Activated naive CD4-positive, alpha-beta T cell treated with anti-CD3 and anti-CD28 coated beads, Interleukin-2, amount 50 U/mL, for 24 hours (primary cell): ENCODE data around the gene PACRGL.
"Not testable (repeated sequence)": the region's sequence is repeated elsewhere in the genome, so short reads cannot be mapped to it uniquely, and the experiment has no call there.

Experiments used
- H3K27ac Mint-ChIP-seq: one replicate; pipeline ENCODE4 v1.8.0; 2021; ENCODE audit warnings: mild to moderate bottlenecking, mixed read lengths
- H3K27me3 Mint-ChIP-seq: one replicate; pipeline ENCODE4 v1.8.0; 2021; ENCODE audit warnings: mixed read lengths
- H3K36me3 Mint-ChIP-seq: one replicate; pipeline ENCODE4 v1.8.0; 2021; ENCODE audit warnings: mixed read lengths
- H3K4me1 Mint-ChIP-seq: one replicate; pipeline ENCODE4 v1.8.0; 2021; ENCODE audit warnings: mixed read lengths
- H3K4me3 Mint-ChIP-seq: one replicate; pipeline ENCODE4 v1.8.0; 2021; ENCODE audit warnings: mild to moderate bottlenecking, mixed read lengths
- H3K9me3 Mint-ChIP-seq: one replicate; pipeline ENCODE4 v1.8.0; 2021; ENCODE audit warnings: mixed read lengths

The PACRGL gene

DNA sequence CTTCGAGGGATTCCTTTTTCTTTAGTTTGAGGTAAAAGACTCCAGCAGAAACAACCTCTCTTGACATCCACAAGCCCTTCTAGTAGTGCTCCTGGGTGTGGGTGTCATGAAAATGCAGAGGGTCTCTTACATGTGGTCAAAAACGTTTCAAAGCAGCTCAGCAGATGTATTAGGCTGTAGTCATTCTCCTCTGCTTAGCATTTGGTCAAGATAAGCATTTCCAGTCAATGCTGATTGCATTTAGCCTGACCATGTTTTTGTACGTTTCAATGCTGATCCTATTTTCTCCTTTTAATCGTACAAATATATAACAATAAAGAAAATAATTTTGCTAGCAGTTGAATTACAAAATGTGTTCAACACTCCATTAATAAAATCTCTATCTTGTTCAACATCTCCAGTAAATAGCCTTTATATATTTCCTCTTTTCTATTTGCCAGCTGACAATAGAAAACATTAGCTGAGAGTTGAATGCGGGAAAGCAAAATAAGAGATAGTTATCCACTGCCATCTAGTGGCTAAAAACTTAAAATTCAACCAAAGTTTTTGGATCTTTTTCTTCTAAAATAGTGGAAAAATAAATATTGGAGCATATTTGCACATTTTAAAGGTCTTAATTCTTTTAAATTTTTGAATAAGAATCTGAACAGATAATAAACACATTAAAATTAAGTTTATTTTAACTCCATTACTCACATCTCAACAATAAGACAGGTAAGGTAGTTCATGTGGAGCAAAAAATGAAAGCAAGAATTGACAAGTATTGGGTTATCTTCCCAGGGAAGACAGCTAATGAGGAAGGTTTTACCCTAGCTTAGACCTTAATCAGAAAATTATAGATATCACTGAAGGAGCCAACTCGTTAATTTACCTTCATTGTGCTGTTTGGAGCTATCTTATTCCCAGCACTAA is 15.2 kb upstream of the PACRGL start:
- H3K4me3 Mint-ChIP-seq, result no peak overlapping the region

DNA sequence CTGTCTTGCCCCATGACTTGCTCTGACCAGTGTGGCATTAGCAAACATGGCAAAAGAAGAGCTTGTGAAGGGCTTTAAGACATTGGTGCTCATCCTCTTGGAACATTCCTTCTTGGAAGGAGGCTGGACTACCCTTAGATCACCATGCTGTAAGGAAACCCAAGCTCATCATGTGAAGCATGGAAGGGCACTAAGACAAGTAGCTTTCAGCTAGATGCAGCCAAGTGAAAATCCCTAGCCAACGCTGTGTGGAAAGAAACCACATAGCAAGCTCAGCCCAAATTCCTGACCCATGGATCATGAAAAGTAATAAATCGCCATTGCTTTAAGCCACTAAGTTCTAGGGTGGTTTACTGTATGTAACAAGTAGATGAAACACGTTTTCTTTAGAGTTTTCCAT is 12.4 kb upstream of the PACRGL start:
- no peaks in the 10 kb centered on the region for H3K4me1 Mint-ChIP-seq
- peaks cover 4% of the 10 kb centered on the region for H3K27me3 Mint-ChIP-seq
- no peak overlapping the region for H3K4me3 Mint-ChIP-seq
- no peaks in the 10 kb centered on the region for H3K36me3 Mint-ChIP-seq
- H3K9me3 Mint-ChIP-seq, result no peaks in the 10 kb centered on the region
- no peak overlapping the region for H3K27ac Mint-ChIP-seq

More for the DNA sequence above, 15.2 kb upstream of the PACRGL start:
- Mint-ChIP-seq H3K9me3 (no peaks in the 10 kb centered on the region), H3K27ac (no peak overlapping the region), H3K27me3 (peaks cover 6% of the 10 kb centered on the region), H3K36me3 (no peaks in the 10 kb centered on the region), H3K4me1 (no peaks in the 10 kb centered on the region)

DNA sequence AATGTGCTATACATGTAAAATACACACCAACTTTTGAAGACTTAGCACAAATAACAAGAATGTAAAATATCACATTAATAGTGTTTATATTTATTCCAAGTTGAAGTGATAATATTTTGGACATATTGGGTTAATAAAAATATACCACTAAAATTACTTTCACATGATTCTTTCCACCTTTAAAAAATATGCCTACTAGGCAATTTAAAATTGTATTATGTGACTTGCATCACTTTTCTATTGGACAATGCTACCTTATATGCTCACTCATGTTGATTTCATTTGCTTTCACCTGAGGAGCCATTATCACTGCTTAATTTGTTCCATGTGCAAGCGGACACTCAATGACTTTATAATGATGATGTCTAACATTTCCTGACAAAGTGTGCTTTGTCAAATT is 3.4 kb upstream of the PACRGL start:
- no peak overlapping the region for H3K27ac Mint-ChIP-seq
- peaks cover 25% of the 10 kb centered on the region for H3K4me1 Mint-ChIP-seq
- H3K36me3 Mint-ChIP-seq, result no peaks in the 10 kb centered on the region
- no peak overlapping the region for H3K4me3 Mint-ChIP-seq
- no peaks in the 10 kb centered on the region for H3K27me3 Mint-ChIP-seq
- no peaks in the 10 kb centered on the region for H3K9me3 Mint-ChIP-seq

DNA sequence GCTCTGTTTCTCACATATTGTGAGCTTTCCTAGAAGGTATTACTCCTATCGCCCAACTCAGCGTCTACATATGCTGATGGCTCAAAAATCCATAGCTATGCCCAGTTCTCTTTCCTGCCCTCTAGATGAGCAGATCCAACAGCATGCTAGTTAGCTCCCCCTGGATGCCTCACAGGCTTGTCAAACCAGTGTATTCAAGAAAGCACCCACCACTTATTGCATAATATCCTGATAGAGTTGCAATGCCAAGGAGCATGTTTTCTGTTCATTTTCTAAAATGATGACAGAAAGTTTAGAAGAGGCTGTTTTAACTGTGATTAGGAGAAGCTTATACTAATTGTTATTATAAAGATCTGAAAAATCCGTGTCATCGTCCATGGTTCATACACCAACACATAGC is 1.9 kb upstream of the PACRGL start:
- H3K27ac Mint-ChIP-seq, result no peak overlapping the region
- H3K4me3 Mint-ChIP-seq, result no peak overlapping the region
- H3K27me3 Mint-ChIP-seq, result no peaks in the 10 kb centered on the region
- H3K36me3 Mint-ChIP-seq, result no peaks in the 10 kb centered on the region
- H3K4me1 Mint-ChIP-seq, result peaks cover 39% of the 10 kb centered on the region
- no peaks in the 10 kb centered on the region for H3K9me3 Mint-ChIP-seq

DNA sequence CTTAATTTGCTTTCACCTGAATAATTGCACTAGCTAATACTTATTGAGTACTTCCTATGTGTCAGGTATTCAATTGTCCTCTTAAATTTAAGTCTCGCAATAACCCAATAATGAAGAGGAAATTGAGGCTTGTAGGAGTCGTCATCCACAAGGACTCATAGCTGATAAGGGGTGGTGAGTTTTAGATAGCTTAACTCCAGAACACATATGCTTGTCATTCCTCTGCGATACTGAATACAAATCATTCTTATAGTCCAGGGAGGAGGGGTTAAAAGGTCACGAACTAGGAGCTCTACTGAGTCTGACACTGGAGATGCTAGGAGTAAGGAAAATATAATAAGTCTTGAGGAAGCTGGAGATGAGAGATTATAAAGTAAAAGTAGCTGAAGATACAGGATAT is 1.4 kb upstream of the PACRGL start:
- Mint-ChIP-seq H3K4me3 (peak overlapping the region; percentile 61), H3K4me1 (peaks cover 43% of the 10 kb centered on the region), H3K9me3 (no peaks in the 10 kb centered on the region), H3K27ac (peak overlapping the region; percentile 20), H3K27me3 (no peaks in the 10 kb centered on the region), H3K36me3 (no peaks in the 10 kb centered on the region)

DNA sequence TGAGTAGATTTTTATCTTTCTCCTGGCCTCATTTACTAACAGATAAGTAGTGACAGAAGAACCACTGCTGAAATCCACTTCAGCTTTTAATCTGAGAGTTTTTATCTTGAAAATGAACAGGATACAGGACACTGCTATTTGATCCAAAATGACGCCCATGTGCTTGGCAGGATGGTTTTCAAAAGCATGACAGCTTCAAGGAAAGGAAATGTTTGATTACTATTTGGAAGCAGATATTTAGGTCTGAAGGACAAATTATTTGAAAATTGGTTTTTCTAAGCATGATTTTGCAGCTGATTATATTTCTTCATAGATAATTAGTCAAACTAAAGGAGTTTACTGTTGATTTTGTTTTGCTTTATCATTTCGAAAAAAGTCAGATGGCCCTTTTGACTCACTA is 11.1 kb downstream of the PACRGL start:
- no peaks in the 10 kb centered on the region for H3K27me3 Mint-ChIP-seq
- no peak overlapping the region for H3K4me3 Mint-ChIP-seq
- no peaks in the 10 kb centered on the region for H3K4me1 Mint-ChIP-seq
- peaks cover 27% of the 10 kb centered on the region for H3K36me3 Mint-ChIP-seq
- H3K27ac Mint-ChIP-seq, result no peak overlapping the region
- H3K9me3 Mint-ChIP-seq, result no peaks in the 10 kb centered on the region

DNA sequence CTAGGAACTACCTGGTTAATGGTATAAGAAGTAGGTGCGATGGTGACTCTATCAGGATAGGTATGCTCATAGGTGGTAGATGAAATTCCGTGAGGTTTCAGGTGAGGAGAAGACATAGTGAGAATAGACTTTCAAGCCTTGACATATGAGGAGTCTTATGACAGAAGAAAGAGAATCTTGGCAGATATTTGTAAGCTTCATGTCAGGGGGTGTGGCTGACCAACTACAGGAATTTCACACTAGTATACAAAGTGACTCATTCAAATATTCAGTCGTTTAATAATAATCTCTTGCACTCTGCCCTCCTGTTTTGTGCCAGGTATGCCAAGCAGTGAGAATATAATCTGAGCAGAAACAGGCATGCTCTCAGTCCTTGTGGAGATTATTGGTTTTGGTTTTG is 22.8 kb downstream of the PACRGL start:
- peaks cover 3% of the 10 kb centered on the region for H3K4me1 Mint-ChIP-seq
- peaks cover 10% of the 10 kb centered on the region for H3K9me3 Mint-ChIP-seq
- no peaks in the 10 kb centered on the region for H3K27me3 Mint-ChIP-seq
- peaks cover 50% of the 10 kb centered on the region for H3K36me3 Mint-ChIP-seq
- no peak overlapping the region for H3K27ac Mint-ChIP-seq
- no peak overlapping the region for H3K4me3 Mint-ChIP-seq

DNA sequence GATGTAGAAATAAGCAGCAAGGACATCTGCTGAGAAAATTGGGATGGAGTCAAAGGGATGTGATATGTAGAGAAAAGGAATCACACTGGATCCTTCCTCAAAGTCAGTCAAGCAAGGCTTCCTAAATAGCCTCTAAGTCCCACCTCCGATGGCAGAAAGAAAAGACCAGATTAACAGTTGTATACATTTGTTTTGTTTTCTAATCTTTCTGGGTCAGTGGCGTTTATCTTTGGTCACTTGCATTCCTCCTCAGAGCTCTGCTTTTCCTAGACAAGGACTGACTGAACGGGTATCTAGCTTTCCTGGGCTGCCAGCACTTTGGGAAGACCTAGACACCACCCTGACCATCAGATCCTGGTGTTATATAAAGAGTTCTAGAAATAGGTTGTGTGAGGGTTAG is 23.2 kb downstream of the PACRGL start:
- Mint-ChIP-seq H3K27ac (no peak overlapping the region), H3K4me1 (peaks cover 3% of the 10 kb centered on the region), H3K4me3 (no peak overlapping the region), H3K27me3 (no peaks in the 10 kb centered on the region), H3K9me3 (peaks cover 10% of the 10 kb centered on the region), H3K36me3 (peaks cover 45% of the 10 kb centered on the region)

DNA sequence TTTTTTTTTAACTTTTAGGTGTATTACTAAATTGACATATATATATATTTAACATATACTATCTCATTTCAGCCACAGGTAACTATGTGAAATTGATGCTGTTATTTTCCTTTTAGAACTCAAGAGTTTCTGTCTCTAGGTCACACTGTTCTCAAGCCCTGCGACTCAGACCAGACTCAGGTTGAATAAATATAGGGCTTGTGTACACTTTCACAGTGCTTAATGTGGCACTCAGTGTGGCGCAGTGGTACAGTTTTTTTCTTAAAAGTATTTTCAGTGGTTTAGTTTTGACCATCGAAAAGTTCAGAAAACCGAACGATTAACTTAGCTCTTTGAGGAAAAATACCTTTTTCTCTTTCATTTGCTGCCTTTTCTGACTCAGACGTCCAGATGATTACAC is 24.7 kb downstream of the PACRGL start:
- Mint-ChIP-seq H3K4me3 (no peak overlapping the region), H3K27me3 (no peaks in the 10 kb centered on the region), H3K27ac (no peak overlapping the region), H3K9me3 (peaks cover 5% of the 10 kb centered on the region), H3K4me1 (no peaks in the 10 kb centered on the region), H3K36me3 (peaks cover 37% of the 10 kb centered on the region)

DNA sequence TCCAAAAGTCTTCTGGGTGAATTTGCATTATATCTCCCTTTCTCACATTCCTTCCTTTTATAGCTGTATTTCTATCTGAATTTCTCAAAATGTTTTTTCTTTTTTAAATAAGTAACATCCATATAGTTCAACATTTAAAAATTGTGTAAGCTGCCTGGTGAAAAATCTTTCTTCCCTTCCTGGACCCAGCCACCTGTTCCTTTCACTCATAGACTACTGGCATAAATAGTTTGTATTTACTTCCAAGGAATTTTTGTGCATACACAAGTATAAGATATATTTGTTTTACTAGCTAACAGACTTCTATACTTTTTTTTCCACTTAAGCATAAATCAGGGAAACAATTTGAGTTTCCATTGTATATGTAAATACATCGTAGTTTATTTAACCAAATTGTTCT is 35.7 kb downstream of the PACRGL start:
- Mint-ChIP-seq H3K27ac (no peak overlapping the region), H3K36me3 (peaks cover 48% of the 10 kb centered on the region), H3K4me1 (no peaks in the 10 kb centered on the region), H3K4me3 (no peak overlapping the region), H3K9me3 (peaks cover 32% of the 10 kb centered on the region), H3K27me3 (no peaks in the 10 kb centered on the region)

DNA sequence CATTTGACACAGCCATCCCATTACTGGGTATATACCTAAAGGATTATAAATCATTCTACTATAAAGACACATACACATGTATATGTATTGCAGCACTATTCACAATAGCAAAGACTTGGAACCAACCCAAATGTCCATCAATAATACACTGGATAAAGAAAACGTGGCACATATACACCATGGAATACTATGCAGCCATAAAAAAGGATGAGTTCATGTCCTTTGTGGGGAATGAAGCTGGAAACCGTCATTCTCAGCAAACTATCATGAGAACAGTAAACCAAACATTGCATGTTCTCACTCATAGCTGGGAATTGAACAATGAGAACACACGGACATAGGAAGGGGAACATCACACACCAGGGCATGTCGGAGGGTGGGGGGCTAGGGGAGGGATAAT is 45.7 kb downstream of the PACRGL start:
- peaks cover 16% of the 10 kb centered on the region for H3K36me3 Mint-ChIP-seq
- not testable (repeated sequence) for H3K27me3 Mint-ChIP-seq, H3K4me3 Mint-ChIP-seq

DNA sequence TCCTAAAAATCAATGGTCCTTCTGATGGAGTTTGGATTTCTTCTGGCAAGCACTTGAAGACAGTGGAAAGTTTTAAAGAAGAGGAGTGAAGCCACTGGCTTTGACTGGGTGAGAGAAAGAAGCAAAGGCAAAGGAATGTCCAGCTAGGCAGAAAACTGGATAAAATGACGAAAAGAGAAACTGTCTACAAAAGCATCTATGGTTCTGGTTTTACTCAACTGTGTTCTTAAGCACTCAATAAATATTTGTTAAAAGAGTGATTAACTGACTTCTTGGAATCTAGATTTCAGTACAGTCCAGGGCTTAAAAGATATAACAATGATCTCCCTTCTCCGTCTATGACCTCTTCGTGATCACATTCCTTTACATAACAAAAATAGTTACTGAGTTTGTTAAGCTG is 52.4 kb downstream of the PACRGL start:
- H3K4me1 Mint-ChIP-seq, result no peaks in the 10 kb centered on the region
- no peaks in the 10 kb centered on the region for H3K27me3 Mint-ChIP-seq
- no peak overlapping the region for H3K27ac Mint-ChIP-seq
- H3K4me3 Mint-ChIP-seq, result no peak overlapping the region
- no peaks in the 10 kb centered on the region for H3K9me3 Mint-ChIP-seq
- peaks cover 5% of the 10 kb centered on the region for H3K36me3 Mint-ChIP-seq

More for the DNA sequence above, 45.7 kb downstream of the PACRGL start:
- H3K27ac Mint-ChIP-seq, H3K4me1 Mint-ChIP-seq: not testable (repeated sequence)
- H3K9me3 Mint-ChIP-seq, result peaks cover 17% of the 10 kb centered on the region

DNA sequence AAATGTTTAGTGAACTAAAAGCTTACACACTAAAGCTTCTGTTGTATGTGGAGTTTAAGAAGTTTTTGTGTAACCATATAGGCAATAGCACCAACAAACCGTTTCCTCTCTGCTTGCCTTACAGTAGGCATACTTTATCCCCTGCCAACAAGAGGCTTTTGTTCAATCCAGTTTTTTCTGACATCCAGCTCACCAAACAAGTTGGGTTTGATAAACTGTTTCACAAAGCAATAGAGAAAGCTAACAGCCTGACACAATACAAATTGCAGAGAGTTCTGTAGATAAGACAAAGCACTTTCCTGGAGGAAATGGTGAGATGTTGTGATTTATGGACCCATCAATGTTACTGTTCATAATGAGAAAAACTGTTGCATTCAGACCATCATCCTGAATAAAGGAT is 53.8 kb downstream of the PACRGL start:
- H3K9me3 Mint-ChIP-seq, result no peaks in the 10 kb centered on the region

DNA sequence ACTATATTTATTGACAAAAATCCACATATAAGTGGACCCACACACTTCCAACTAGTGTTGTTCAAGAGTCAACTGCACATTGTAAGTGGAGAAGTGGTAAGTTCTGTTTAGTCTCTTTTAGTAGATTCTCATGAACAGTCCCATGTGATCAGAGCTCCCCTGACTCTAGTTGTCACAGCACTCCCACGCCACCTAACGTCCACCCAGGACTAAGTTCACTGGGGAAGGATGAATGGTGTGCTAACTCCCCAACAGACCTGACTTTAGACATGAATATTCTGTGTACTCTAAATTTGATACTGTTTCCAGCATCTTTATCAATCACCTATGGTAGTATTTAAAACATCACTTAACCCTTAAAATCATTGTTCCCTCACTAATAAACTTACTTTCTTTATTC is 59.8 kb downstream of the PACRGL start:
- Mint-ChIP-seq H3K4me3 (no peak overlapping the region), H3K36me3 (no peaks in the 10 kb centered on the region), H3K9me3 (no peaks in the 10 kb centered on the region), H3K4me1 (no peaks in the 10 kb centered on the region), H3K27ac (no peak overlapping the region), H3K27me3 (no peaks in the 10 kb centered on the region)

More for the DNA sequence above, 53.8 kb downstream of the PACRGL start:
- peaks cover 5% of the 10 kb centered on the region for H3K36me3 Mint-ChIP-seq
- no peak overlapping the region for H3K27ac Mint-ChIP-seq
- no peaks in the 10 kb centered on the region for H3K27me3 Mint-ChIP-seq
- no peaks in the 10 kb centered on the region for H3K4me1 Mint-ChIP-seq
- no peak overlapping the region for H3K4me3 Mint-ChIP-seq

DNA sequence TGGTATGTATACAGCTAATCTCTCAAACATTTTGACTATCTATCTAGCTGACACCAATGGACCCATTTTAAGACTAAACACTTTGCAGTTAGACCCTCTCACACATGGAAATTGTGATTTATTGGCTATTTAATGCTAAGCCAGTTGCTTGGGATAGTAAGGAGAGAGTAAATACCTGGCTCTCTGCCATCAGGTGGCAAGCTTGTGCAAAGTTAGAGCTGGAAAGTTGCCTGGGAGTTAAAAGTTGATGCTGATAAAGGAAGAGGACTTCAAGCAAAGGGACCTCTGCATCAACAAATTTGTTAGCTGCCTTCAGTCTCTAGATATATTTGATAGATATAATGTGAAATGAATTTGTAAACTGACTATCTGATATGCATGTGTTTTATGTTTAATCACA is 61.1 kb downstream of the PACRGL start:
- Mint-ChIP-seq H3K27me3 (no peaks in the 10 kb centered on the region), H3K27ac (no peak overlapping the region), H3K4me3 (no peak overlapping the region), H3K9me3 (no peaks in the 10 kb centered on the region), H3K4me1 (no peaks in the 10 kb centered on the region), H3K36me3 (no peaks in the 10 kb centered on the region)

DNA sequence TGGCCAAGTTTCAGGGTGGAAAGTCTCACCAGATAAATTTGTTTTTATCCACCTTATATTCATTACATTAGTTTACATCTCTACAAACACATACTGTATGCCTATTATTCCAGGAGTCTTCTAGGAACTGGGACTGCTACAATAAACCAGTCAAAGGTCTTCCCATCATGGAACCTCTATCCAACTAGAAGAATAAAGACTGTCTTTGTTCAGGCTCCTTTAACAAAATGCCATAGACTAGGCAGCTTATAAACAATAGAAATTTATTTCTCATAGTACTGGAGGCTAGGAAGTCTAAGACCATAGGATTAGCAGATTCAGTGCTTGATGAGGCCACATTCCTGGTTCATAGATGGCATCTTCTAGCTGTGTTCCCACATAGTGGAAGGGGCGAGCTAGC is 61.6 kb downstream of the PACRGL start:
- no peaks in the 10 kb centered on the region for H3K9me3 Mint-ChIP-seq

More for the DNA sequence above, 61.6 kb downstream of the PACRGL start:
- Mint-ChIP-seq H3K4me1 (no peaks in the 10 kb centered on the region), H3K4me3 (no peak overlapping the region), H3K27me3 (no peaks in the 10 kb centered on the region), H3K27ac (no peak overlapping the region), H3K36me3 (no peaks in the 10 kb centered on the region)
